ENCODE results near the gene CDC5L. TPM values are rescaled to one million over a fixed set of nuclear protein-coding genes. Genes with fewer than 3 reads are reported as not detected.
"Not testable (repeated sequence)": the region's sequence is repeated elsewhere in the genome, so short reads cannot be mapped to it uniquely, and the experiment has no call there.

CDC5L gene
- total and polyA plus RNA-seq, 7 donors = 10.9 to 33.3 (median 27.4) TPM

- DNase-seq (no peak), ATAC-seq (no peak)
- Histone ChIP-seq H3K4me3 (no peak overlapping the region), H3K27me3 (ENCODE audit: insufficient read depth in 3 of 3, low read length in 2 of 3) (peaks cover 3 to 26% (median 3%) of the 10 kb centered on the region in 3 donors), H3K27ac (no peak overlapping the region), H3K9me3 (no peaks in the 10 kb centered on the region), H3K36me3 (ENCODE audit: insufficient read depth in 1 of 2, low read depth in 1 of 2) (no peaks in the 10 kb centered on the region), H3K4me1 (no peaks in the 10 kb centered on the region)
- TF ChIP-seq CTCF (IDR thresholded peaks at IDR 0.05) = no peak
- intact Hi-C loops (cut with DNase I) = loop anchor here (2.0 to 10.0 kb wide), 5 partner anchors 73 to 245 kb away; partner anchors contain the start of gene NFKBIE (in 1 of the 2)
- WGBS, 3 donors = 66 to 82% (median 74%) methylated on average over 7 of the region's 7 CpGs
Observed at GRCh38 chr6:44339763-44340625, 47.5 kb upstream of the CDC5L start.

GRCh38 chr6:44341095-44341890 lies 46.2 kb upstream of the CDC5L start:
- TF ChIP-seq CTCF (IDR thresholded peaks at IDR 0.05) = no peak
- Histone ChIP-seq H3K9me3 (no peaks in the 10 kb centered on the region), H3K4me1 (no peaks in the 10 kb centered on the region), H3K36me3 (ENCODE audit: insufficient read depth in 1 of 2, low read depth in 1 of 2) (no peaks in the 10 kb centered on the region), H3K4me3 (no peak overlapping the region), H3K27ac (no peak overlapping the region), H3K27me3 (ENCODE audit: insufficient read depth in 3 of 3, low read length in 2 of 3) (peaks cover 3 to 26% (median 6%) of the 10 kb centered on the region in 3 donors)
- intact Hi-C loops (cut with DNase I) = no loop called here
- DNase-seq = no peak
- WGBS, 3 donors = 61 to 64% (median 64%) methylated on average over 8 of the region's 8 CpGs
- ATAC-seq = no peak

- peaks cover 3 to 26% (median 6%) of the 10 kb centered on the region in 3 donors for H3K27me3 ChIP-seq (ENCODE audit: insufficient read depth in 3 of 3, low read length in 2 of 3)
- intact Hi-C loops (cut with DNase I) = no loop called here
- H3K27ac ChIP-seq = no peak overlapping the region
- TF ChIP-seq CTCF (IDR thresholded peaks at IDR 0.05) = no peak
- no peaks in the 10 kb centered on the region for H3K4me1 ChIP-seq
- no peaks in the 10 kb centered on the region for H3K9me3 ChIP-seq
- no peak for DNase-seq
- peak overlapping the region; percentile 7 for H3K4me3 ChIP-seq
- peak in 1 of 4 donors; percentile 19 for ATAC-seq
- 48 to 63% (median 51%) methylated on average over 6 of the region's 6 CpGs for WGBS, 3 donors
- H3K36me3 ChIP-seq (ENCODE audit: insufficient read depth in 1 of 2, low read depth in 1 of 2) = no peaks in the 10 kb centered on the region
Observed at GRCh38 chr6:44342052-44342451, 45.5 kb upstream of the CDC5L start.

GRCh38 chr6:44342489-44342888 lies 45.0 kb upstream of the CDC5L start, which contains the start of gene SPATS1:
TSS of gene SPATS1 (plus strand) at chr6:44342650. CDS start at chr6:44343096, 446 bp downstream.
- Histone ChIP-seq H3K4me3 (peak within 1 kb of the TSS; percentile 7), H3K36me3 (ENCODE audit: insufficient read depth in 1 of 2, low read depth in 1 of 2) (no peaks in the 10 kb centered on the region), H3K9me3 (no peaks in the 10 kb centered on the region), H3K4me1 (no peaks in the 10 kb centered on the region), H3K27me3 (ENCODE audit: insufficient read depth in 3 of 3, low read length in 2 of 3) (peaks cover 3 to 26% (median 6%) of the 10 kb centered on the region in 3 donors), H3K27ac (no peak within 1 kb of the TSS)
- no peak for TF ChIP-seq CTCF (IDR thresholded peaks at IDR 0.05)
- 5 to 7% (median 6%) methylated on average over 29 to 31 of the region's 31 CpGs for WGBS, 3 donors
- ATAC-seq (peak in 3 of 4 donors; percentile 14 to 48 (median 16)), DNase-seq (peak; percentile 30 to 52)
- intact Hi-C loops (cut with DNase I) = no loop called here

- H3K4me1 ChIP-seq; H3K27ac ChIP-seq; ATAC-seq; H3K9me3 ChIP-seq; intact Hi-C loops (cut with DNase I); H3K36me3 ChIP-seq (ENCODE audit: insufficient read depth in 1 of 2, low read depth in 1 of 2); H3K4me3 ChIP-seq; DNase-seq: not testable (repeated sequence)
- H3K27me3 ChIP-seq (ENCODE audit: insufficient read depth in 3 of 3, low read length in 2 of 3) = peaks cover 3 to 17% (median 6%) of the 10 kb centered on the region in 3 donors
- WGBS, 3 donors = 76 to 80% (median 79%) methylated on average over 4 of the region's 4 CpGs
Observed at GRCh38 chr6:44346818-44347217, 40.7 kb upstream of the CDC5L start.

Measured in psoas muscle (tissue), 8 donors.